Endothelial cell of umbilical vein (primary cell): ENCODE data around the gene DPP6.

ENCODE experiments used
- EZH2 ChIP-seq: IDR thresholded peaks from 2 replicates; pipeline ENCODE4 v1.6.1; 2012; ENCODE audit warnings: borderline replicate concordance, low read depth, mild to moderate bottlenecking, moderate library complexity, low read length, inconsistent platforms; ENCODE audit not compliant: severe bottlenecking
- FOS ChIP-seq: IDR thresholded peaks from 2 replicates; pipeline ENCODE4 v1.6.1; 2011; ENCODE audit warnings: mild to moderate bottlenecking, low read length, moderate library complexity, borderline replicate concordance; ENCODE audit not compliant: insufficient read depth
- GATA2 ChIP-seq: IDR thresholded peaks from 2 replicates; pipeline ENCODE4 v1.7.0; 2011; ENCODE audit warnings: low read depth, mild to moderate bottlenecking, moderate library complexity, mixed read lengths, low read length; ENCODE audit not compliant: insufficient read length, insufficient read depth
- JUN ChIP-seq: IDR thresholded peaks from 2 replicates; pipeline ENCODE4 v1.6.1; 2011; ENCODE audit warnings: borderline replicate concordance, low read depth; ENCODE audit not compliant: insufficient read length, insufficient read depth
- MYC ChIP-seq: IDR thresholded peaks from one replicate; pipeline ENCODE4 v1.6.1; 2011; ENCODE audit warnings: mild to moderate bottlenecking, low read depth, low read length
- POLR2A ChIP-seq: IDR thresholded peaks from 2 replicates; pipeline ENCODE4 v1.6.1; 2012; ENCODE audit warnings: low read depth, mild to moderate bottlenecking, control low read depth, low read length
- POLR2AphosphoS5 ChIP-seq: IDR thresholded peaks from 2 replicates; pipeline ENCODE4 v1.6.1; 2012; ENCODE audit warnings: low read depth, mild to moderate bottlenecking, control low read depth, low read length, moderate library complexity; ENCODE audit not compliant: insufficient read depth
- TF ChIP-seq, protein P1 (sequence below), 2 donors: IDR thresholded peaks; 1 replicate in 1 of 2; 2 replicates in 1 of 2; pipeline ENCODE4 v1.5.1; 2011; ENCODE audit warnings: low read length in 2 of 2, mild to moderate bottlenecking in 2 of 2, moderate library complexity in 2 of 2, control low read depth in 1 of 2, inconsistent platforms in 1 of 2, low read depth in 1 of 2; ENCODE audit not compliant: insufficient read depth in 1 of 2; ENCODE audit errors: extremely low read depth in 1 of 2

DNA sequence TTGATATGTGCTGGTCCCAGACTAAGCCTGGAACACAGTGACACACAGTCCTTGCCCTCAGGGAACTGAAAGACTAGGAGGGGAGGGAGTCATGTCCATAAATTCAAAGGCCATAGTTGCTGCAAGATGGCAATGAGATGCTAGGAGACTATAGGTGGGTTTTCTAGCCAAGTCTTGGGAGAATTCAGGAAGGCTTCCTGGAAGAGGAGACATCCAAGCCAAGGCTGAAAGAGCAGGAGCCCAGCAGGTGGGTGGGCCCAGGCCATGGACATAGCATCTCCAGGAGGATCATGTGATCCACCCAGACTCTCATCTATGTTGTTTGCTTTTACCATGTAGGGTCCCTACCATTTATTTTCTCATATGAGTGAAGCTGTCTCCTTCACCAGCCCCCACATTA lies 335.1 kb downstream of the DPP6 start:
- no peak for TF ChIP-seq FOS
- TF ChIP-seq POLR2AphosphoS5: no peak
- TF ChIP-seq GATA2: no peak
- TF ChIP-seq JUN: no peak
- TF ChIP-seq, protein P1, sequence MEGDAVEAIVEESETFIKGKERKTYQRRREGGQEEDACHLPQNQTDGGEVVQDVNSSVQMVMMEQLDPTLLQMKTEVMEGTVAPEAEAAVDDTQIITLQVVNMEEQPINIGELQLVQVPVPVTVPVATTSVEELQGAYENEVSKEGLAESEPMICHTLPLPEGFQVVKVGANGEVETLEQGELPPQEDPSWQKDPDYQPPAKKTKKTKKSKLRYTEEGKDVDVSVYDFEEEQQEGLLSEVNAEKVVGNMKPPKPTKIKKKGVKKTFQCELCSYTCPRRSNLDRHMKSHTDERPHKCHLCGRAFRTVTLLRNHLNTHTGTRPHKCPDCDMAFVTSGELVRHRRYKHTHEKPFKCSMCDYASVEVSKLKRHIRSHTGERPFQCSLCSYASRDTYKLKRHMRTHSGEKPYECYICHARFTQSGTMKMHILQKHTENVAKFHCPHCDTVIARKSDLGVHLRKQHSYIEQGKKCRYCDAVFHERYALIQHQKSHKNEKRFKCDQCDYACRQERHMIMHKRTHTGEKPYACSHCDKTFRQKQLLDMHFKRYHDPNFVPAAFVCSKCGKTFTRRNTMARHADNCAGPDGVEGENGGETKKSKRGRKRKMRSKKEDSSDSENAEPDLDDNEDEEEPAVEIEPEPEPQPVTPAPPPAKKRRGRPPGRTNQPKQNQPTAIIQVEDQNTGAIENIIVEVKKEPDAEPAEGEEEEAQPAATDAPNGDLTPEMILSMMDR (IDR thresholded peaks at IDR 0.05; ENCODE audit: extremely low read depth in 1 of 2, insufficient read depth in 1 of 2, low read depth in 1 of 2, low read length in 2 of 2): no peak
- no peak for TF ChIP-seq POLR2A
- no peak for TF ChIP-seq EZH2
- no peak for TF ChIP-seq MYC
